ENCODE data around the gene ZBTB34. TPM values are rescaled to one million over a fixed set of nuclear protein-coding genes. Genes with fewer than 3 reads are reported as not detected.

ZBTB34 gene
- total RNA-seq, 2 donors from 2014 or later: 3.5 to 6.2 TPM

DNA sequence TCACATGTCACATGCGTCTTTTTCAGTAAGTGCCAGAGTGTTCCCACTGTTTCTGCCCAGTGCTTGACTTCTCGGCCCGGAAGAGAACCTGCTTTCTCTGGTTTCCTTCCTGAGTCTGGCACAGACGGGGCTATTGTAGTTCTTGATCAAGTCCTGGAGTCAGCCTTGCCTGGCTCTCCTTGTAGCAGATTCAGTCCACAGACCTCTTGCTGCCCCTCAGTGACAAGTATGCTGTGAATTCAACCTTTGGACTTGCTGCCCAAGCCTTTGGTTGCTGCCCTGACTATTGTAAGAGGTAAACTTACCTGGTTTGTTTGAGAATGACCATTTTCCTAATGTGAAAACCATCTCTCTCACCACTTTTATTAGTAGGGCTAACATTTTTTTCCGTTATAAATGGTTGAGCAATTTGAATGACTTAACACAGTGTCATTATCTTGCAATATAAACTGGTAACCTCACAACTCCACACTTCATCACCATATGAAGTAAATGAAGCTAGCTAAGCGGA, 24.7 kb downstream of the ZBTB34 start:
- Histone ChIP-seq H3K4me3 (no peak overlapping the region), H3K9me3 (no peaks in the 10 kb centered on the region), H3K27ac (no peak overlapping the region), H3K4me1 (peaks cover 0 to 16% of the 10 kb centered on the region in 2 donors), H3K27me3 (no peaks in the 10 kb centered on the region), H3K36me3 (peaks cover 15% of the 10 kb centered on the region)
- no peak for DNase-seq (ENCODE audit: low spot score)
- TF ChIP-seq, protein P1, sequence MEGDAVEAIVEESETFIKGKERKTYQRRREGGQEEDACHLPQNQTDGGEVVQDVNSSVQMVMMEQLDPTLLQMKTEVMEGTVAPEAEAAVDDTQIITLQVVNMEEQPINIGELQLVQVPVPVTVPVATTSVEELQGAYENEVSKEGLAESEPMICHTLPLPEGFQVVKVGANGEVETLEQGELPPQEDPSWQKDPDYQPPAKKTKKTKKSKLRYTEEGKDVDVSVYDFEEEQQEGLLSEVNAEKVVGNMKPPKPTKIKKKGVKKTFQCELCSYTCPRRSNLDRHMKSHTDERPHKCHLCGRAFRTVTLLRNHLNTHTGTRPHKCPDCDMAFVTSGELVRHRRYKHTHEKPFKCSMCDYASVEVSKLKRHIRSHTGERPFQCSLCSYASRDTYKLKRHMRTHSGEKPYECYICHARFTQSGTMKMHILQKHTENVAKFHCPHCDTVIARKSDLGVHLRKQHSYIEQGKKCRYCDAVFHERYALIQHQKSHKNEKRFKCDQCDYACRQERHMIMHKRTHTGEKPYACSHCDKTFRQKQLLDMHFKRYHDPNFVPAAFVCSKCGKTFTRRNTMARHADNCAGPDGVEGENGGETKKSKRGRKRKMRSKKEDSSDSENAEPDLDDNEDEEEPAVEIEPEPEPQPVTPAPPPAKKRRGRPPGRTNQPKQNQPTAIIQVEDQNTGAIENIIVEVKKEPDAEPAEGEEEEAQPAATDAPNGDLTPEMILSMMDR (IDR thresholded peaks at IDR 0.05): no peak

DNA sequence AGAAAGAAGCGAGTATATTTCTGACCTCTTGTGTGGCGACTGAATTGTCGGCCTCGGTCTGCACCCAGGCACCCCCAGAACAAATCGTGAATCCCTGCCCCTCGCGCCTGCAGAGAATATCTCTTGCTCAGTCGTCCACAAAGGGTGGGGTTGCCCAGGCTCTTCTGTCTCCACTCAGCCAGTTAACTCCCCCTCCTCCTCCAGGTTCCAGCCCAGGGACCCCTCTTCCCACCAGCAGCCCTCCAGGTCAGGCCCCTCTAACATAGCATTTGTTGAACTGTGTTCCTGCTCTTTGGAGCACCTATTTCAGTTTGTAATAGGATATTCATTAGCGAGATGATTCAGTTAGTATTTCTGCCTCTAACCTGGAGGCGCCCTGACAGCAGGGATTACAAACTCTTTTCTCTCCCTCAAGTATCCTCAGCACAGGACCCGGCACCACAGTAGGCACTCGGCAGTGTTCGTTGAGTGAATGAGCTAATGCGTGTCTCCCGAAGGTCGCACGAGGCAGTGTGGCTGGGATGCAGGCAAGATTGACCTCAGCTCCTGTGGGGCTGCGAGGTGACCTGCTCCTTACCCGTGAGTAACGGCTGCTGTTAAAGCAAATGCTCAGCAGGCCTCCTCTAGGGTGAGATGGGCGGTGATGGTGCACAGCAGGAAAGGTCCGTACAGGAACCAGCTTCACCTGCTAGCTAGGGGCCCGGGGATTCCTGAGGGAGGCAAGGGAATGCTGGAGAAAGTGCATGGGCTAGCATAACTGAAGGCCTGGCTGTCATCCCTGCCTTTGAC, 25.8 kb downstream of the ZBTB34 start:
- TF ChIP-seq, protein P1 (IDR thresholded peaks at IDR 0.05): no peak
- DNase-seq (ENCODE audit: low spot score): no peak
- H3K9me3 ChIP-seq: no peaks in the 10 kb centered on the region
- H3K36me3 ChIP-seq: peaks cover 7% of the 10 kb centered on the region
- no peaks in the 10 kb centered on the region for H3K27me3 ChIP-seq
- H3K27ac ChIP-seq: no peak overlapping the region
- no peak overlapping the region for H3K4me3 ChIP-seq
- H3K4me1 ChIP-seq: peaks cover 0 to 11% of the 10 kb centered on the region in 2 donors

DNA sequence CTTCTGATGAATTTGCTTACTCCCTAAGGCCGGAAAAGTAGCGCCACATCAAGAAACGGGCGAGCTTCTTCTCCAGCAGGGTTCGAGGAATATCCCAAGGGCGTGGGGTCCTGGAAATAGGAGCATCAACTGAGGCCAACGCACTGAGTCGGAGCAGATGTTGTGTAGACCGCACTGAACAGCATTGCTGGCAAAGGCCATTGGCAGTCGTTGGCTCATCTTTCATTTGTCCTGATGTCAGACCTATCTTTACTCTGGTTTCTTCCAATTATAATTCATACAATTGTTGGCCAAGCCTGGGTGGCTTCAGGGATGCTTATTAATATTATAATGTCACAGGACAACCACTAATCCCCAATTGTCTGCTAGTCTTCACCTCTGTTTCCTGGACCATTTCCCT, 26.5 kb downstream of the ZBTB34 start:
- Histone ChIP-seq H3K27ac (no peak overlapping the region), H3K27me3 (no peaks in the 10 kb centered on the region), H3K9me3 (no peaks in the 10 kb centered on the region), H3K36me3 (peaks cover 7% of the 10 kb centered on the region), H3K4me1 (peaks cover 0 to 11% of the 10 kb centered on the region in 2 donors), H3K4me3 (no peak overlapping the region)
- DNase-seq (ENCODE audit: low spot score): no peak
- TF ChIP-seq, protein P1 (IDR thresholded peaks at IDR 0.05): no peak

DNA sequence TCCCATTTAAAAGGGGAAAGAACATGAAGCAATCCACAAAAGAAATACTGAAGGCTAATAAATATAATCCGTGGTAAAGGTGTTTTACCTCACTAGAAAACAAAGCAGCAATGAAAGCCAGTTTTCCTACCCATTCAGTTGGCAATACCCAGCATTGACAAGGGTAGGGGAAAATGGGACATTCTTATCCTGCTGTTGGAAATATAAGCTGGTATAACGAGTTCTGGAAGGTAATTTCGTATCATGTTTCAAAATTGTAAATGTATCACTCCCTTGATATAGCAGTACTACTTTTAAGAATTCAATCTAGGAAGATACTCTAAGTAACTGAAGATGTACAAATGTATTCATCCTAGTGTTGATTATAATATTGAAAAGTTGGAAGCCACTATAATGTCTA, 31.2 kb downstream of the ZBTB34 start:
- Histone ChIP-seq H3K4me1 (no peaks in the 10 kb centered on the region), H3K9me3 (no peaks in the 10 kb centered on the region), H3K4me3 (no peak overlapping the region), H3K27ac (no peak overlapping the region), H3K36me3 (no peaks in the 10 kb centered on the region), H3K27me3 (no peaks in the 10 kb centered on the region)
- DNase-seq (ENCODE audit: low spot score): no peak
- TF ChIP-seq, protein P1 (IDR thresholded peaks at IDR 0.05): no peak

DNA sequence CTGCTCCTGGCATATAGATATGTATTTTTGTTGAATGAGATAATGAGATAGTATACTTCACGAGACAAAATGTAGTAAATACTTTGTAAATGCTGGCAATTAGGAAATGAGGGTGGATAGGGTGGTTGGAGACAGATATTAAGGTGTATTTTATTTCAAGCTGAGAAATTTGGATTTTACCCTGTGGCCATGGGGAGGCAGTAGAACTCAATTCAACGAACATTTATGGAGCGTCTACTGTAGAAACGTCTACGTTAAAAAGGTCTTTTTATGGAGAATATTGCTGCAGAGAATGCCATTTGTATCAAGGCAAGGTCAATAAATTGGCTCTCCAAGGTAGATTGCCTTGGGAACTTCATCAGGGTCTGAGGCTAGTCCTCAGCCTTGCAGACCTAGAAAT, 32.6 kb downstream of the ZBTB34 start:
- Histone ChIP-seq H3K4me3 (no peak overlapping the region), H3K27me3 (no peaks in the 10 kb centered on the region), H3K27ac (no peak overlapping the region), H3K9me3 (no peaks in the 10 kb centered on the region), H3K36me3 (no peaks in the 10 kb centered on the region), H3K4me1 (no peaks in the 10 kb centered on the region)
- DNase-seq (ENCODE audit: low spot score): no peak
- TF ChIP-seq, protein P1 (IDR thresholded peaks at IDR 0.05): no peak
